NCI-H1436 treated with DMSO at 0.1 percent for 48 hours (cell line): ENCODE results near the gene CTLA4.
A peak's percentile ranks its signal among the peaks of the same experiment; 100 is the strongest.
"Not testable (repeated sequence)": the region's sequence is repeated elsewhere in the genome, so short reads cannot be mapped to it uniquely, and the experiment has no call there.

Source experiments
- DNase-seq: peaks from one replicate; lab custom pipeline; 2025; lab: John Stamatoyannopoulos, UW

CTLA4 gene

GRCh38 chr2:203857656-203858055 lies 9.9 kb upstream of the CTLA4 start:
- DNase-seq = no peak

- DNase-seq = no peak
These were observed 9.4 kb upstream of the CTLA4 start for GRCh38 chr2:203858176-203858575.

- no peak for DNase-seq
These were observed 8.4 kb upstream of the CTLA4 start for GRCh38 chr2:203859030-203859789.

- peak; percentile 92 for DNase-seq
These were observed 6.4 kb upstream of the CTLA4 start for GRCh38 chr2:203861197-203861596.

GRCh38 chr2:203861607-203862006 lies 6.0 kb upstream of the CTLA4 start:
- no peak for DNase-seq

GRCh38 chr2:203869223-203870042 lies 1.9 kb downstream of the CTLA4 start:
- DNase-seq = no peak

GRCh38 chr2:203870481-203870880 lies 2.9 kb downstream of the CTLA4 start:
- no peak for DNase-seq

- no peak for DNase-seq
These were observed 3.4 kb downstream of the CTLA4 start for GRCh38 chr2:203870941-203871340.

- DNase-seq = no peak
These were observed 3.9 kb downstream of the CTLA4 start for GRCh38 chr2:203871371-203871983.

GRCh38 chr2:203873461-203873860 lies 5.9 kb downstream of the CTLA4 start:
- no peak for DNase-seq

- no peak for DNase-seq
These were observed 6.5 kb downstream of the CTLA4 start for GRCh38 chr2:203873921-203874631.

- no peak for DNase-seq
These were observed 7.9 kb downstream of the CTLA4 start for GRCh38 chr2:203875471-203875870.

GRCh38 chr2:203876328-203876727 lies 8.8 kb downstream of the CTLA4 start:
- DNase-seq = no peak

GRCh38 chr2:203878063-203878462 lies 10.5 kb downstream of the CTLA4 start:
- no peak for DNase-seq

- DNase-seq = no peak
These were observed 13.1 kb downstream of the CTLA4 start for GRCh38 chr2:203880557-203881125.

GRCh38 chr2:203881185-203881584 lies 13.6 kb downstream of the CTLA4 start:
- not testable (repeated sequence) for DNase-seq

GRCh38 chr2:203882551-203882950 lies 15.0 kb downstream of the CTLA4 start:
- no peak for DNase-seq

GRCh38 chr2:203886661-203887151 lies 19.1 kb downstream of the CTLA4 start:
- no peak for DNase-seq

GRCh38 chr2:203887677-203888076 lies 20.1 kb downstream of the CTLA4 start:
- no peak for DNase-seq

- no peak for DNase-seq
These were observed 22.0 kb downstream of the CTLA4 start for GRCh38 chr2:203889542-203889941.

- DNase-seq = no peak
These were observed 22.4 kb downstream of the CTLA4 start for GRCh38 chr2:203889944-203890343.

- DNase-seq = no peak
These were observed 23.2 kb downstream of the CTLA4 start for GRCh38 chr2:203890733-203891132.
